Lung microvascular endothelial cell (primary cell): ENCODE data around the gene ADRA2C. TPM values are rescaled to one million over a fixed set of nuclear protein-coding genes. Genes with fewer than 3 reads are reported as not detected.
A peak's percentile ranks its signal among the peaks of the same experiment; 100 is the strongest.

Experiments used
- DNase-seq, 2 donors: peaks; one replicate each; pipeline versions ENCODE4 v3.0.0 to v3.0.0-alpha.2; 2010; ENCODE audit warnings: low read depth in 2 of 2
- total RNA-seq: library from RNA; depleted of rRNA; stranded (reverse); fragments of >200 nt; gene quantifications from 2 replicates; pipeline ENCODE4 v1.2.1, GENCODE V29; 2014

ADRA2C gene
- total RNA-seq, 1 donor from 2014 or later = under 0.01 TPM

DNA sequence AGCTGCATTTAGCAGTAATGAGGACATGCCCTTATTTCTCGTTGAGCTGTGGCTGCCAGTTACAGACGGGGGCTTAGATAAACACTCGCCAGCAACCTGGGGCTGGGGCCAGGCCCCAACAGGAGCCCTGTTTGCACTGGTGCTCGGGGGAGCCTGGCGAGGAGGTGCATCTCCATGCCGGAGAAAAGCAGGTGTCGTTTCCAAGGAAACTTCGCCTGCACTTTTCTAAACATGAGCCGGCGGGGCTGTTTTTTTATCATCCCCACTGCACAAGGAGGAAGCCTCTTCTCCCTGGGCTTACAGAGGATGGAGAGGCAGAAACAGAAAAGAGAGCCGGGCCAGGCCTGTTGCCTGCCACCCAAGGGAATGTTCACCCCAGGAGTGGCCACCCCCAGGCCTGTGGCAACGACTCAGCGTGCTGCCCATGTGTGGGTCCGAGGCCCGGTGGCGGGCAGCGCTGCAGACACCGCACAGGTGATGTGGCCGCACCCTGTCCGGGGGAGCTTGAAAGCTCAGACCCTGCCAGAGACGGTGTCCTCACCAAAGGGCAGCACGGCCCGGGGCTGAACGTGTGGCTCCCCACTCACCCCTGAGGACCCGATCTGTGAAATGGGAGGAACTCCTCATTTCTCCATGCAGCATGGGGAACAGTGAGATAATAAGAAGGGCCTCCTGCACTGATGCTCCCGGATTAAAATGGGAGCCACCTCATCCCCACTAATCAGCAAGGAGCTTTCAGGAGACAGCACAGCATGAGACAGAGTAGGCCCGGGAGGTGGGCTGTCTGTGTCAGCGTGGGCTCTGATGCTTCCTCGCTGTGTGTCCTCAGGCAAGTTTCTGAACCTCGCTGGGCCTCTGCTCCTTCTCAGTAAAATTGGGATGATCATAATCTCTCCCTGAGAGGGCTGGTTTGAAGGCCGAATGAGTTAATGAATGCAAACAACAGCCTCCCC is 33.8 kb upstream of the ADRA2C start:
- no peak for DNase-seq

DNA sequence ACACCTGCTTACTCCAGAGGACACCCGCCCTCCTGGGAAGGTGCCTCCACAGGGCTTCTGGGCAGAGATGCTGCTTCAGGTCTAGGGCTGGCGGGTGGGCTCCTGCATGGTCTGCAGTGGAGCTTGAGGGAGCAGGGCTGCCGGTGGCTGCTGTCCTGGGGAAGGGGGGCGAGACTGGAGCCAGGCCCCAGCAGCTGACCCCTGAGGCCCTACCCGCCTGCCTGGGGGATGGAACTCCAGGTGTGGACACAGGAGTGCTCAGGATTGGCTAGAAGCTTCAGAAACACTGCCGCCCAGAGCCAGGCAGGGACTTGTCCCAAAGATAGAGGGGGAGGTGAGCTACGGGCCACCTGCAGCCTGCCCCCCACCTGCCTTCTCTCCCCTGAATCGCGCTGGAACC is 33.0 kb upstream of the ADRA2C start:
- DNase-seq = no peak

DNA sequence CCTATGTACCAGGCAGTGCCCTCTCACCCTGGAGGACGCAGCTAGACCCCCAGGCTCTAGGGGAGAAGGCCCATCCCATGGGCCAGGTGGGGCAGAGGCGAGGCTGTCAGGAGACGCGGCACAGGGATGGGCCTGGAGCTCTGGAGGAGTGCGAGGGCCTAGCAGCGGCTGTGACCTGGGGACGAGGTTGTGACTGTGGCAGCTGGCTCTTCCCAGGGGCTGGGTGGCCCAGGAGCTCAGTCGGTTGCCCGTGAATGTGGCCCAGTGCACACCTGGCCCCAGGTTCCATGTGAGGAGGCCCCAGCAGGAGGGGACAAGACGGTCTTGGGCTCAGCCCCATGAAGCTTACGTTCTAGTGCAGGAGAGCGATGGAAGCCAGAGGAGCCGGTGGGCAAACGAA is 31.0 kb upstream of the ADRA2C start:
- DNase-seq = no peak

DNA sequence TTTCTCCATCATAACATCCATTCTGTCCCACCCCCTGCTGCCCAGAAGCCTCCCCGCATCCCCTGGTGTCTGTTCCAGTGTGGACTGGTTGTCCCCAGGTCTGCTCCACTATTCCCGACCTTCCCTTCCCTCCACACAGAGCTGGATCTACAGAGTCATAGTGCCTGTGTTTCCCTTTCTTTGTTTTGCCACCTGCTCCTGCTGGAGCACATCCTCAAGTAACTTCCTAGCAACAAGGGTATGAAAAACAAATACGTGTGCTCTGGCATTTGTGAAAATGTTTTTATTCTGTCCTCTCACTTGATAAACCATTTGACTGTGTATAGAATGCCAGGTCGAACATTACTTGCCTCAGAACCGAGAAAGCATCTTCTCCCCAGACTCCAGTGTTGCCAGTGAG is 29.9 kb upstream of the ADRA2C start:
- DNase-seq = no peak

DNA sequence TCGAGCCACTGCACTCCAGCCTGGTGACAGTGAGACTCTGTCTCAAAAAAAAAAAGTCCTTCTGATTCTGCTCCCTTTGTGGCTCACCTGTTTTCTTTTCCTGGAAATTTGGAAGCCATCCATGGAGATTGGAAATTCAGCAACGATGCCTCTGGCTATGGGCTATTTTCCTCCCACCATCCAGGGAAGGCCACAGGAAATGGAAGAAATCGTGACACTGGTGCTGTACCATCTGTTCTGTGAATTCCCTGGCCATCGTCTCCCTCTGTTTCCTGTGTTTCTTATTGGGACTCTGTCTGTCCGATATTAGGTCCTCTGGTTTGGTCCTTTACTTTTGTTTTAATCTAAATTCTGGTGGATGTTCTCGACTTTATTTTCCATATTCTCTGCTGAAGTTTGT is 29.4 kb upstream of the ADRA2C start:
- DNase-seq = peak in 1 of 2 donors; percentile 33

DNA sequence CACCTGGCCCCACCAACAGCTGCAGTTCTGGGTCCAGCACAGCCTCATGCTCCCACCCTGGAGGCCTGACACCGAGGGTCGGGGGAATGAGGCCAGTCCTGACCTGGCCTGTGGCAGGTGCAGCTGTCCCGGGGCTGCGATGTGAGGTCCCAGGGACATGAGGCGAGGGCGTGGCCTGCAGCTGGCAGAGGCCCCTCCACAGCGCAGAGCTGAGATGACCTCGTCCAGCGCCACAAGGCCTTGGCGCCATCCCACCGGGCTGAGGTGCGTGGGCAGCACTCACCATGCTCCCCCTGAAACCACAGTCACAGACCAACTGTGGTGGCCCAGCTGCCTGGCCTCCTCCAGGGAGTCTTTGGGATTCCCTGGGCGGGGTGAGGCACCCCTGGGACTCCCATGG is 26.6 kb upstream of the ADRA2C start:
- DNase-seq = no peak

DNA sequence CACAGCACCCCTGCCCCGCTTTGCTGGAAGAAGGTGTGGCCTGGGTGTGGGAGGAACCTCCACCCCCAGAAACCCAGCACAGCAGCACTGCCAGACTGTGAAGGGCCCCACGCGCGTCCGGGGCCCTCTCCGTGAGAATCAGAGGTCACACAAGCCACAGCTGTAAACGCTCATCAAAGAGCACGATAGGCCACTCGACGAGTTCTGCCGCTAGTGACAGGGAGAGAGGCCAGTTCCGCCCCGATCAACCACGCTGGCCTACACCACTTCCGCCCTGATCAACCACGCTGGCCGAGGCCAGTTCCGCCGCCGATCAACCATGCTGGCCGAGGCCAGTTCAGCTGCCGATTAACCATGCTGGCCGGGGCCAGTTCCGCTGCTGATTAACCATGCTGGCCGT is 25.9 kb upstream of the ADRA2C start:
- no peak for DNase-seq

DNA sequence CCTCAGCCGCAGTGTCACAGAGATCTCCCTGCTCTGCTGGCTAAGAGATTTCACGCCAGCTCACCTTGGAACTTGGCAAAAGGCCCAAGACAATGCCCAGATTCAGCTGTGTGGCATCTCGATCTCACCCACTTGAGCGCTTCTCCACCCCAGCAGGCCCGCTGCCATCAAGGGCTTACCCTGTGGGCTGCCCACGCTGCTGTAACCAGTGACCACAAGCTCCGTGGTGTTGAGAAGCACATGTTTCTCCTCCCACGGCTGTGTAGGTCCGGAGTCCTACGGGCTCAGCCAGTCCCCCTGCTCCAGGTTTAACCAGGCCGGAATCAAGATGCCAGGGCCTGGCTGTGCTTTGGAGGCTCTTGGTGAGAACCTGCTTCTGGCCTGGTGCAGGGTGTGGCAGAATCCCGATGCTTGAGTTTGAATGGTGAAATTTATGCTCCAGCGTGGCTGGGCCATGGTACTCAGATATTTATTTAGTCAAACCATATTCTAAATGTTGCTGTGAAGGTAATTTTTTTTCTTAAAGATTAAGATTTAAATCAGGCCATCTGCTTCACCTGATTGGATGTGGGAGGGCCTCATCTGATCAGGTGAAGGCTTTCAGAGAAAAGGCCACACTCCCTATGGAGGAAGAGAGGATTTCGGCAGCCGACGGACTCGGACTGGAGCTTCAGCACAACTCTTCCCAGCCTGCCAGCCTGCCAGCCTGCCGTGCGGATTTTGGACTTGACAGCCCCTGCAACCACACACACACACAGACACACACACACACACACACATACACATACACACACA is 24.8 kb upstream of the ADRA2C start:
- no peak for DNase-seq

DNA sequence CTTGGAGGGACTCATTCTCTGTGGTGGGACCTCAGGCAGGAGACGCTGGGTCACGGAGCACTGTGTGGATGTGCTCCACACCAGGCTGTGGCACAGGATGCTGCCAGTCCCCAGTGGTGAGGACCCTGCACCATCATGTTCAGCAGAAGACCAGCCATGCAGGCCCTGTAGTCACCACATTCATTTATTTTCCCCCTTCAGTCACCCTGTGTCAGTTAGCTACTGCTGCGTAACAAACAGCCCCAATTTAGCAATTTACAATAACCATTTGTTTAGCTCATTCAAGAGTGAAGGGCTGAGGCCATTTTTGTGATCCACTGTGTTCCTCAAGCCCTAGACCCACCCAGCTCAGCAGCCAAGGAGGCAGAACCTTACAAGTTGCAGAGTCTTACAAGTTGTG is 23.6 kb upstream of the ADRA2C start:
- no peak for DNase-seq

DNA sequence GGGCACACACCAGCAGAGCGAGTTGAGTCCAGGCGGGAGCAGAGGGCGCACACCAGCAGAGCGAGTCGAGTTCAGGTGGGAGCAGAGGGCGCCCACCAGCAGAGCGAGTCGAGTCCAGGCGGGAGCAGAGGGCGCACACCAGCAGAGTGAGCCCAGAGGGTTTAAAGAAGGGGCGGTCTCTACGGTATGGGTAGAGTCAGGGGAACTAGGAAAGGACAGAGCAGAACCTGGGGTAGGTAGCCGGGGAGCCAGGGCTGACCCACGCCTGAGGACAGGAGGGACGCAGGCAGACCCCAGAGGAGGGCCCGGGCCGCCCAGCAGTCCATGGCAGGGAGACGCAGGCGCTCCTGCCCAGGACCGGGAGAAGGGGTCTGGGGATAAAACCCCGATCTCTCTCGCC is 22.0 kb upstream of the ADRA2C start:
- DNase-seq = no peak

DNA sequence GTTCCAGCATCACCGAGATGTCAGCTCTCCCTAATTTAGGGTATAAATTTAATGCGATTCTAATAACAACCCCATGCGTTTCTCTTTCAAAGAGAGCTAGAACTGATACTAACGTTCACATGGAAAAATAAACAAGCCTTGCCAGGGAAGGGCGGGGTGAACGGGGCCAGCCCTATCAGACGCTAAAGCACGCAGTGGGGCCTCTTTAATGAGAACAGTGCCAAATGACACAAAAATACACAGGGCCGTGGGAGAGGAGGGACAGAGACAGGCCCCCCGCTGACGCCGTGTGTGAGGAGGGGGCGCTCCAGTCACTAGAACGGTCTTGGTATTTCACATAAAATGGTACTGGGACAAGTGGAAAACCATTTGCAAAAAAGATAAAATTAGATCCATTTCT is 21.3 kb upstream of the ADRA2C start:
- peak in 1 of 2 donors; percentile 48 for DNase-seq

DNA sequence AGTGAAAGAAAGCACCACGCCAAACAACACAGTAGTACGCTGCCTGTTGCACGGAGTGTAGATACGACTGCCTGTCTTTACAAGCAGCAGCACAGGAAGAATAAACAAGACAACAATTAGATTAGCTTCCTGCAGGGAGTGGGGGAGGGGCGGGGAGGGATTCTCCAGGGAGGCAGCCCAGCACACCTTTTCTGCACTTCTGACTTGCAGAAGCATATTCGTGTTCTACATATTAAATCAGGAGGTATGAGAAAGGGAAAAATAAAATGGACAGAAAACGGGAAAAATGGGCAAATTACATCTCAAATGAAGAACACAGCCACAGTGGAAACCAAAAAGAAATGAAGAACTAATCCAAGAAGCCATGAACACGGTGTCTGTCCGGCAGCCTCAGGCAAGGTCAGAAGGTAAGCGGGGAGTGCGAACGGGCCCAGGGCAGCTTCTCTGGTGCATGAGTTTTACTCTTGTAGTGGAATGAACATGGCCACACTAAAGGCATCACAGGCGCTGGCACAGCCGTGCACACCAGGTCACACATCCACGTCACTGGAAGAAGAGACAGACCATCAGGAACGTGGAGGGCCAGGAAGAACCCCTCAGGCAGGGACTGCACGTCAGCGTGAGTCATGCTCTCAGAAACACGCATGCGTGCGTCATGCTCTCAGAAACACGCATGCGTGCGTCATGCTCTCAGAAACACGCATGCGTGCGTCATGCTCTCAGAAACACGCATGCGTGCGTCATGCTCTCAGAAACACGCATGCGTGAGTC is 20.1 kb upstream of the ADRA2C start:
- no peak for DNase-seq

DNA sequence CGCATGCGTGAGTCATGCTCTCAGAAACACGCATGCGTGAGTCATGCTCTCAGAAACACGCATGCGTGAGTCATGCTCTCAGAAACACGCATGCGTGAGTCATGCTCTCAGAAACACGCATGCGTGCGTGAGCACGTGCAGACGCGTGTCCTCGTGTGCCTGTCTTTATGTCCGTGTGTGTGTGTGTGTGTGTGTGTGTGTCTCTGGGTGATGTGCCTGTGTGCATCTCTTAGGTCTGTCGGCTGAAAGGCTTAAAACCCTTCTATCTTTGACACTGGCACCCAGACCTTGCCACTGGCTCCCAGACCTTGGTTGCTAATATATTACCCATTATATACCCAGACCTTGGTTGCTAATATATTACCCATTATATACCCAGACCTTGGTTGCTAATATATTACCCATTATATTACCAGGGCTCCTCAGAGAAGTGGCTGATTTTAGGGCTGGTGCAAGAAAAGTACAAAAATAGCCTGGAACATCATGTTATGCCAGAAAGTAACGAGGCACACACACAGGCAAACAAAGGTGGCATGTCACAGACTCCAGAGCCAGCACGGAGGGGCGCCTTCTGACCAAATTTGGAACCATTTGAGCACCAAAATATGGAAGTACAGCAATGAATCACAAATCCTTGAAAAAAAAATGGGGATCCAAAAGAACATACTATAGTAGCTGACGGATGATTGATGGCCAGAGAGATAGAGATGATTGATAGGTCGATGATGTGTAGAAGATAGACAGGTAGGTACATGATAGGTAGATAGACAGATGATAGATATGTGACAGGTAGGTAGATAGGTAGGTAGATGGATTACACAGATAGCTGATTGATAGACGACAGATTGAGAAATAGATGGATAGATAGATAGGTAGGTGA is 19.2 kb upstream of the ADRA2C start:
- DNase-seq = no peak

DNA sequence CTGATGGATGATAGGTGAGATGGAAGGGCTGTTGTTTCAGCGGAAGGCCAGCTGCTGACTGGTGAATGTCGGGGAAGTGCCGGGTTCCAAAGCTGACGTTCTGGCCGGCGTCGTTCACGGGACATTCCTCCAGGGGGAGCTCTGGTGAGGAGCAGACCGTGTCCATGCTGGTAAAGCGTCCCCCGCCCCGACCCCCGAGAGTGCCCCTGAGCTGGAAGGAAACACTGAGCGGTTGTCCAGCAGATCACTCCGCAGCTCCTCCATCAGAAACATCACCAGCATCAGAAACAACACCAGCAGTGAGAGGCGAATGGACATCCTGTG is 18.6 kb upstream of the ADRA2C start:
- DNase-seq = peak; percentile 29 to 31

DNA sequence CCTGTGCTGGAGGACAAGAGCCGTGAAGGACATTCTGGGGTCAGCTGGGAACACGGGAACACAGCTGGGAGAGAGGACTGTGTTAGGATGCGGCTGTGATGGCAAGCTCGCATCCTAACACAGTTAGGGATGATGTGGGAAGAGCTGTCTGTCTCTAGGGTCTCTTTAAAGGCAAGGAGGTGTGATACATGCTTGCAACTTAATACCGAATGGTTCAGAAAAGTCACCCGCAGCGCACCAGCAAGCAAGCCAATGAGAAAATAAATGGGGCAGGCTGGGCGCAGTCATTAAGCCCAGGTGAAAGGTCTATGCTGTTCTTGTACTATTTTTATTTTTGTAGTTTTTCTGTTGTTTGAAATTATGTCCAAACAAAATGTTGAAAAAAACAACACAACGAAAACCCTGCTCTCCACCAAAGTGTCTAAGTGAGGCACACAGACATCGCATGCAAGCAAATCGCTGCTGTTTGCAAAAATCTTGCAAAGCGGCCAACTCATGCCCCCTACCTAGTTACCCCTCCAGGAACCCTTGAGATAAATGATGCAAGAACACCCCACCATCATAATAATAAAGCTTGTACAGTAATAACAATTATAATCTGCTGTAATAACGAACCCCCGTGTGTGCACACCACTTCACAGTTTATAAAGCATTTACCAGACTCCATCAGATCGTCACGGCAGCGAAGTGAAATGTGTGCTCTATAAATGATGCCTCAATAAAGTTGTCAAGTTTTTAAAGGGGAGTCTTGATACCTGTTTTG is 17.9 kb upstream of the ADRA2C start:
- no peak for DNase-seq

DNA sequence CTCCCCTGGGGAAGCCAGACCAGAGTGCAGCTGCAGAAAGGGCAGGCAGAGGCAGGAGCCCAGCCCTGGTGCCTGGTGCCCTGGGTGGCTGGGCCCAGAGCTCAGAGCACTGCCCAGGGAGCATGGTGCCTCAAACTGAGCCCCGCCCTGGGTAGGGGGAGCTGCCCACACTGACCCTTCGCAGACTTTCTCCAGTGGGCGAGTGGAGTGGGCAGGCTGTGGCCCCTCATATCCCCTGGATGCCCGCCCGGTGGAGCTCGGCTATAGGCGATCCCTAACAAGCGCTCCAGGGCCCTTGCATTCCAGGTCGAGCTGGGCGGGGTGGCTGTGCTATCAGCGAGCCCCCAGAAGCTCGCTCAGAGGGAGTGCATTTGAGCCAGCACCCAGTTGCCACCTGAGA is 17.1 kb upstream of the ADRA2C start:
- no peak for DNase-seq

DNA sequence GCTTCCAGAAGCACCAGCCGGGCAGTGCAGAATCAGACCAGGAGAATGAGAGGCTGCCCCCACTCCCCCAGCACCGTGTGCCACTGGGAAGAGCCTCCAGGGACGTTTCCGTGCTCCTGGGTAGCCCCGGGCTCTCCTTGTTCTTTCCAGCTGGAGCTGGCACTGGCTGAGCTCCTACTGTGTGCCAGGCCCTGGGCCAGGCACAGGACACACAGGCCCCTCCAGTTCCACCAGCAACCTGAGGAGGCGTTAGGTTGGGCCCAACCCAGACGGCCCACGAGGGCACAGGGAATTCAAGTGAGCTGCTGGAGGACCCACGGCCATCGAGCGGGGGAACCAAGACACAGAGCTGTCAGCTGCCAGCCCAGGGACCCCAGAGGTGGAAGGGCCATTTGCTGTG is 15.9 kb upstream of the ADRA2C start:
- no peak for DNase-seq

DNA sequence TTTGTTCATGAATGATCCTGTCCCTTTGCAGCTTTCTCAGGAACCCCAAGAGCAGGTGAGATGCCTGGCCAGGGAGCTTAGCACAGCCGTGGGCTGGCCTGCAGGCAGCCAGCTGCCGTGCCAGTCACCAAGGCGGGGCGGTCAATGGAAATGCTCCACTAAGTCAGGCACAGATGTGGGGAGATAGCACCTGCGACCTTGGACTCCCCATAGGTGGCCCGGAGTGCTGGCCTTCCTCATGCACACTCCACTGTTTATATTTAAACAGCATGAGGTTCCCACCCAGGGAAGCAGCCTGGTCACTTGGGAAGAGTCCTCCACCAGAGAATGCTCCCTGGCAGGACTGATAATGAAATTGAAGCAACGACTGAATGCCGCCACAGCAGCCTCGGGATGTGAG is 14.2 kb upstream of the ADRA2C start:
- DNase-seq = no peak

DNA sequence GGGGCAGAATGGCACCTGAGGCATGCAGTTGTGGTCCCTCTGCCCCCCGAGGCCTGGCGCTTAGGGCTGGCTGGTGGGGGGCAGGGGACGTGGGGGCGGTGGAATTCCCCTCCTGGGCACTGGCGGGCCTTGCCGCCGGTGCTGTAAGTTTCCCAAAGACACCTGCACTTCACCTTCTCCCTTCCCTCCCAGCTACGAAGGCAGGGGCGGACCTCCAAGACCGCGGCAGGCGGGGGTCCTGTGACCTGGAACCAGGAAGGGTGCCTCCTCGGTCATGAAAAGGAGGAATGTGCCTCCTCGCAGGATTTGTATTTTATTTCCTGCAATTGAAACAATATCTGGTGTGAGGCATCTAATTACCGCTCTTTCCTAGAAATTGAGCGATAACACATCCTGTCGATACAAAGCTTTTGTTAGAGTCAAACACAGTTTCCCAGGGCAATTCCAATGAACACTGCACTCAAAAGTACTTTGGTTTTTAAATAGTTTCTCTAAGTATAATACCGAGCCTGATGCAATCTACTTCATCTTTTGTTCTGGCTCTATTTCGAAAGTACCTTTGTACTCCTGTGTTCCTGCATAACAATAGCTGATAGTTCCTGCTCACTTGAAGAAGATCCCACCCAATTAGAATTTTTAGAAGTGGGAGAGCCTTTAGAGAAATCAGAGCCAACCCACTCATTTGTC is 12.3 kb upstream of the ADRA2C start:
- DNase-seq = no peak
